ENCODE measurements around the gene OR1J2.

DNA sequence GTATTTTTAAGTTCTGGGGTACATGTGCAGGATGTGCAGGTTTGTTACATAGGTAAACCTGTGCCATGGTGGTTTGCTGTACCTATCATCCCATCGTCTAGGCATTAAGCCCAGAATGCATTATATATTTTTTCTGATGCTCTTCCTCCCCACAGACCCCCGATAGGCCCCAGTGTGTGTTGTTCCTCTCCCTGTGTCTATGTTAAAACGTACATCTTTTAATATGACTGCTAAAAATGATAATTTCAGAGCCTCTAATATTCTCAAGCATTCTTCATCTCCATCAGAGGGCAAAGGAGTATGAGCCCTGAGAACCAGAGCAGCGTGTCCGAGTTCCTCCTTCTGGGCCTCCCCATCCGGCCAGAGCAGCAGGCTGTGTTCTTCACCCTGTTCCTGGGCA is at the start of gene OR1J2:
- TF ChIP-seq, protein P1, sequence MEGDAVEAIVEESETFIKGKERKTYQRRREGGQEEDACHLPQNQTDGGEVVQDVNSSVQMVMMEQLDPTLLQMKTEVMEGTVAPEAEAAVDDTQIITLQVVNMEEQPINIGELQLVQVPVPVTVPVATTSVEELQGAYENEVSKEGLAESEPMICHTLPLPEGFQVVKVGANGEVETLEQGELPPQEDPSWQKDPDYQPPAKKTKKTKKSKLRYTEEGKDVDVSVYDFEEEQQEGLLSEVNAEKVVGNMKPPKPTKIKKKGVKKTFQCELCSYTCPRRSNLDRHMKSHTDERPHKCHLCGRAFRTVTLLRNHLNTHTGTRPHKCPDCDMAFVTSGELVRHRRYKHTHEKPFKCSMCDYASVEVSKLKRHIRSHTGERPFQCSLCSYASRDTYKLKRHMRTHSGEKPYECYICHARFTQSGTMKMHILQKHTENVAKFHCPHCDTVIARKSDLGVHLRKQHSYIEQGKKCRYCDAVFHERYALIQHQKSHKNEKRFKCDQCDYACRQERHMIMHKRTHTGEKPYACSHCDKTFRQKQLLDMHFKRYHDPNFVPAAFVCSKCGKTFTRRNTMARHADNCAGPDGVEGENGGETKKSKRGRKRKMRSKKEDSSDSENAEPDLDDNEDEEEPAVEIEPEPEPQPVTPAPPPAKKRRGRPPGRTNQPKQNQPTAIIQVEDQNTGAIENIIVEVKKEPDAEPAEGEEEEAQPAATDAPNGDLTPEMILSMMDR (IDR thresholded peaks at IDR 0.05) = no peak
- no peak for TF ChIP-seq POLR2A (IDR thresholded peaks at IDR 0.05)
